Measurements from ENCODE around the gene TPM1.

DNA sequence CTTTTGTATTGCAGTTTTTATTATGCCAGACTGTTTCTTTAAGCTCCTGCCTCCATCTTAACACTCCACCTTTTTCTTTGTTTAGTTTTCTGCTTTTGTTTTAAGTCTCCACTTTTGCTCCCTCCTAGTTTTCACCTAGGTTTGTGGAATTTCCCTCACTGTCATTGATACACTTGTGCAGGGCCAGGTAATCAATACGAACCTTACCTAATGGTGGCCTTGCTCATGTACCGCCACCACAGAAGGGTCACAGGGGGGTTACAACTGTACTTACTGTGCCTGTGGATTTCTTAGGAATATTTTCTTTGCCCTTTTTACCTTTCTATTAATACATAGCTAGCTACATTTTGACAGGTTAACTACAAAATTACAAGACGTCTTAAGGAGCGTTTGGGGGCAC lies 43.4 kb upstream of the TPM1 start:
- TF ChIP-seq, protein P1, sequence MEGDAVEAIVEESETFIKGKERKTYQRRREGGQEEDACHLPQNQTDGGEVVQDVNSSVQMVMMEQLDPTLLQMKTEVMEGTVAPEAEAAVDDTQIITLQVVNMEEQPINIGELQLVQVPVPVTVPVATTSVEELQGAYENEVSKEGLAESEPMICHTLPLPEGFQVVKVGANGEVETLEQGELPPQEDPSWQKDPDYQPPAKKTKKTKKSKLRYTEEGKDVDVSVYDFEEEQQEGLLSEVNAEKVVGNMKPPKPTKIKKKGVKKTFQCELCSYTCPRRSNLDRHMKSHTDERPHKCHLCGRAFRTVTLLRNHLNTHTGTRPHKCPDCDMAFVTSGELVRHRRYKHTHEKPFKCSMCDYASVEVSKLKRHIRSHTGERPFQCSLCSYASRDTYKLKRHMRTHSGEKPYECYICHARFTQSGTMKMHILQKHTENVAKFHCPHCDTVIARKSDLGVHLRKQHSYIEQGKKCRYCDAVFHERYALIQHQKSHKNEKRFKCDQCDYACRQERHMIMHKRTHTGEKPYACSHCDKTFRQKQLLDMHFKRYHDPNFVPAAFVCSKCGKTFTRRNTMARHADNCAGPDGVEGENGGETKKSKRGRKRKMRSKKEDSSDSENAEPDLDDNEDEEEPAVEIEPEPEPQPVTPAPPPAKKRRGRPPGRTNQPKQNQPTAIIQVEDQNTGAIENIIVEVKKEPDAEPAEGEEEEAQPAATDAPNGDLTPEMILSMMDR (IDR thresholded peaks at IDR 0.05; ENCODE audit: low read depth, low read length, missing input control), result no peak
- TF ChIP-seq, protein P2, sequence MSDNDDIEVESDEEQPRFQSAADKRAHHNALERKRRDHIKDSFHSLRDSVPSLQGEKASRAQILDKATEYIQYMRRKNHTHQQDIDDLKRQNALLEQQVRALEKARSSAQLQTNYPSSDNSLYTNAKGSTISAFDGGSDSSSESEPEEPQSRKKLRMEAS (IDR thresholded peaks at IDR 0.05), result no peak
- TF ChIP-seq REST (IDR thresholded peaks at IDR 0.05), result no peak
- TF ChIP-seq GABPA (IDR thresholded peaks at IDR 0.05 in 1 of 2, conservative IDR thresholded peaks at IDR 0.05 in 1 of 2), result no peak
- TF ChIP-seq RXRA (IDR thresholded peaks at IDR 0.05), result no peak
- no peak for TF ChIP-seq YY1 (IDR thresholded peaks at IDR 0.05)

All from liver (tissue), 3 donors.